Heart left ventricle (tissue), 16 donors: ENCODE data around the gene BLMH. TPM values are rescaled to one million over a fixed set of nuclear protein-coding genes. Genes with fewer than 3 reads are reported as not detected.

ENCODE experiments used
- ATAC-seq, 4 donors: fragments of 200-7000 bp; cut with Tn5 transposase; one replicate each; pipeline ENCODE4 v1.9.1; 2020 to 2022; ENCODE audit warnings: moderate library complexity in 4 of 4, mild to moderate bottlenecking in 3 of 4, moderate number of reproducible peaks in 1 of 4
- DNase-seq, 5 donors: peaks; one replicate each; pipeline ENCODE4 v3.0.0-alpha.2; 2020
- H3K27ac ChIP-seq, 12 donors: fragments of 200-600 bp; sonication (generic) in 4 of 12; one replicate each; pipeline versions ENCODE4 v1.5.0 to v1.8.0; 2016 to 2022; ENCODE audit warnings: mild to moderate bottlenecking in 2 of 12
- H3K27me3 ChIP-seq, 9 donors: fragments of 200-600 bp; sonication (generic) in 2 of 9; one replicate each; pipeline versions ENCODE4 v1.5.1 to v1.8.0; 2016 to 2022; ENCODE audit warnings: mild to moderate bottlenecking in 3 of 9
- H3K36me3 ChIP-seq, 9 donors: fragments of 200-600 bp; sonication (generic) in 2 of 9; one replicate each; pipeline versions ENCODE4 v1.5.0 to v1.8.0; 2018 to 2022; ENCODE audit warnings: mild to moderate bottlenecking in 2 of 9
- H3K4me1 ChIP-seq, 12 donors: fragments of 200-600 bp; sonication (generic) in 4 of 12; one replicate each; pipeline versions ENCODE4 v1.5.0 to v1.8.0; 2016 to 2022; ENCODE audit warnings: mild to moderate bottlenecking in 3 of 12
- H3K4me3 ChIP-seq, 12 donors: fragments of 200-600 bp; sonication (generic) in 4 of 12; one replicate each; pipeline versions ENCODE4 v1.5.0 to v1.8.0; 2017 to 2022; ENCODE audit warnings: mild to moderate bottlenecking in 9 of 12, moderate library complexity in 4 of 12
- H3K9me3 ChIP-seq, 12 donors: fragments of 200-600 bp; sonication (generic) in 4 of 12; one replicate each; pipeline versions ENCODE4 v1.5.0 to v1.8.0; 2016 to 2022; ENCODE audit warnings: mild to moderate bottlenecking in 1 of 12
- CTCF ChIP-seq, 12 donors: fragments of 200-600 bp; sonication (generic) in 4 of 12; IDR thresholded peaks; one replicate each; pipeline versions ENCODE4 v1.5.0 to v1.8.0; 2018 to 2022; ENCODE audit warnings: antibody characterized with exemption in 12 of 12, mild to moderate bottlenecking in 5 of 12
- POLR2A ChIP-seq, 2 donors: fragments of 450-650 bp; IDR thresholded peaks; one replicate each; pipeline ENCODE4 v1.6.1; 2017; ENCODE audit warnings: antibody characterized with exemption in 2 of 2, mild to moderate bottlenecking in 2 of 2, moderate library complexity in 2 of 2
- WGBS, 4 donors: extraction: QIAGEN DNeasy Blood & Tissue Kit in 2 of 4; methylation state at CpG; one replicate each; pipeline versions ENCODE4 v1.1.5 to v1.1.7; 2013 to 2018; 5-methylcytosine and 5-hydroxymethylcytosine counted together
- intact Hi-C, 10 donors: fragments of 100-400 bp; cut with DNase I; formaldehyde crosslinking; loops; one replicate each; pipeline versions ENCODE4 v1.11.1 to v1.14.2; 2022
- polyA plus RNA-seq, 2 donors: library from polyadenylated mRNA; stranded (reverse); fragments of 200-250 nt; gene quantifications; one replicate each; pipeline ENCODE4 v1.2.3, GENCODE V29; 2013
- total RNA-seq, 9 donors: library from RNA; depleted of rRNA in 2 of 9; stranded (reverse); fragments of >200 nt in 2 of 9; fragmentation: NEBNext Ultra II Directional in 3 of 9; extraction: Animal tissue kit (Norgen Biotek cat#: 25700) in 3 of 9; gene quantifications; one replicate each; pipeline versions ENCODE4 v1.1.0 to v1.2.4, GENCODE V29; 2016 to 2023
- donor health status: ischemic (EF 13 %, LVEDD 7.1; RV severe dilation, severe dysfunction).
- donor health status: healthy with polysubstance abuse.
- donor health status: DM: no; HTN: yes; CAD: no.
- donor health status: DM: no; HTN: no; CAD: no.
- donor health status: ischemic (EF 25% LVEDD 6.9; RV normal size, moderate dysfunction).
- donor health status: ischemic (EF 25% LVEDD 5.7; RV mildly dilated, moderate dysfunction).
- donor health status: healthy.
- donor health status: DM: yes; HTN: yes; CAD: no.
- donor health status: ischemic (EF 35%, LVEDD 5.7; RV mildly dilated, moderate dysfunction).
- donor health status: nonischemic (EF 11% LVEDD 7.7; RV severe dilation, severe dysfunction).
- donor health status: DM: yes; HTN: yes; CAD: no.
- donor health status: PGD.
- donor health status: ischemic (EF 29% LVEDD 5.4; RV normal size, mild dysfunction).
- donor health status: nonischemic (EF 23%, LVEDD 6.1; RV moderate dilation, normal function).

Gene BLMH
- total and polyA plus RNA-seq, 11 donors: 5.3 to 26.2 (median 15.4) TPM

GRCh38 chr17:30316736-30317135, 25.0 kb upstream of the BLMH start:
- H3K4me3 ChIP-seq: no peak overlapping the region
- H3K27ac ChIP-seq: no peak overlapping the region
- H3K9me3 ChIP-seq: no peaks in the 10 kb centered on the region
- no peaks in the 10 kb centered on the region for H3K4me1 ChIP-seq
- 89 to 97% (median 92%) methylated on average over 1 of the region's 1 CpG for whole genome bisulfite sequencing, 4 donors
- no peak for DNase-seq
- no peaks in the 10 kb centered on the region for H3K36me3 ChIP-seq
- TF ChIP-seq CTCF (IDR thresholded peaks at IDR 0.05) (no peak), POLR2A (IDR thresholded peaks at IDR 0.05) (no peak)
- H3K27me3 ChIP-seq: no peaks in the 10 kb centered on the region
- intact Hi-C loops: no loop called here
- ATAC-seq: no peak

- 63 to 81% (median 74%) methylated on average over 2 of the region's 2 CpGs for WGBS, 4 donors
- ATAC-seq: no peak
- Histone ChIP-seq H3K27me3 (no peaks in the 10 kb centered on the region), H3K36me3 (no peaks in the 10 kb centered on the region), H3K27ac (no peak overlapping the region), H3K4me1 (no peaks in the 10 kb centered on the region), H3K9me3 (no peaks in the 10 kb centered on the region), H3K4me3 (no peak overlapping the region)
- intact Hi-C loops: no loop called here
- no peak for DNase-seq
- TF ChIP-seq CTCF (IDR thresholded peaks at IDR 0.05) (no peak), POLR2A (IDR thresholded peaks at IDR 0.05) (no peak)
Observed at GRCh38 chr17:30315106-30315505, 23.4 kb upstream of the BLMH start.

- Histone ChIP-seq H3K36me3 (no peaks in the 10 kb centered on the region), H3K4me1 (no peaks in the 10 kb centered on the region), H3K27ac (no peak overlapping the region), H3K9me3 (no peaks in the 10 kb centered on the region), H3K27me3 (no peaks in the 10 kb centered on the region), H3K4me3 (no peak overlapping the region)
- WGBS, 4 donors: 50 to 56% (median 53%) methylated on average over 1 of the region's 1 CpG
- DNase-seq (no peak), ATAC-seq (no peak)
- TF ChIP-seq CTCF (IDR thresholded peaks at IDR 0.05): no peak
- TF ChIP-seq POLR2A (IDR thresholded peaks at IDR 0.05): no peak
- intact Hi-C loops: no loop called here
Observed at GRCh38 chr17:30314474-30314873, 22.7 kb upstream of the BLMH start.

- 76 to 86% (median 82%) methylated on average over 2 of the region's 2 CpGs for WGBS, 4 donors
- Histone ChIP-seq H3K9me3 (no peaks in the 10 kb centered on the region), H3K27me3 (no peaks in the 10 kb centered on the region), H3K27ac (no peak overlapping the region), H3K4me1 (no peaks in the 10 kb centered on the region), H3K4me3 (no peak overlapping the region), H3K36me3 (no peaks in the 10 kb centered on the region)
- intact Hi-C loops: no loop called here
- no peak for ATAC-seq
- DNase-seq: no peak
- no peak for TF ChIP-seq POLR2A (IDR thresholded peaks at IDR 0.05)
- TF ChIP-seq CTCF (IDR thresholded peaks at IDR 0.05): no peak
Observed at GRCh38 chr17:30312226-30312625, 20.5 kb upstream of the BLMH start.
